ENCODE measurements around the gene LOXL1. TPM values are rescaled to one million over a fixed set of nuclear protein-coding genes. Genes with fewer than 3 reads are reported as not detected.
A peak's percentile ranks its signal among the peaks of the same experiment; 100 is the strongest.

Gene LOXL1
- total and polyA plus RNA-seq, 2 of the 13 experiments (the other 11 are each of a cell fraction or from before 2014, with no cell fraction given): 0.51 to 1.3 TPM

GRCh38 chr15:73927476-73928240 lies 1.4 kb downstream of the LOXL1 start (continued):
- TF ChIP-seq UBTF (CRISPR knock-in tag; IDR thresholded peaks at IDR 0.05) (peak; percentile 23; the same call in 1 of the 2 replicates), HBP1 (CRISPR knock-in tag; IDR thresholded peaks at IDR 0.05; ENCODE audit: low read depth) (no peak), ZNF496 (CRISPR knock-in tag; IDR thresholded peaks at IDR 0.05; ENCODE audit: insufficient replicate concordance) (no peak), ZFP37 (CRISPR knock-in tag; IDR thresholded peaks at IDR 0.05; ENCODE audit: borderline replicate concordance) (no peak), SALL1 (CRISPR knock-in tag; IDR thresholded peaks at IDR 0.05) (no peak), SNAPC5 (CRISPR knock-in tag; IDR thresholded peaks at IDR 0.05; ENCODE audit: borderline replicate concordance) (no peak), BHLHE40 (IDR thresholded peaks at IDR 0.05; ENCODE audit: low read length) (no peak), ATF4 (CRISPR knock-in tag; IDR thresholded peaks at IDR 0.05) (no peak), NFIC (IDR thresholded peaks at IDR 0.05; ENCODE audit: low read length) (no peak), ZMAT5 (CRISPR knock-in tag; IDR thresholded peaks at IDR 0.05; ENCODE audit: borderline replicate concordance, low read depth) (no peak), MYC (CRISPR knock-in tag; IDR thresholded peaks at IDR 0.05; ENCODE audit: borderline replicate concordance) (no peak), GTF3A (CRISPR knock-in tag; conservative IDR thresholded peaks at IDR 0.05) (no peak), BRD4 (CRISPR knock-in tag; IDR thresholded peaks at IDR 0.05) (no peak), NR2F1 (CRISPR knock-in tag; IDR thresholded peaks at IDR 0.05) (no peak), HNRNPLL (IDR thresholded peaks at IDR 0.05; ENCODE audit: low read depth, low read length, poor library complexity, severe bottlenecking) (peak; percentile 99), MAFG (CRISPR knock-in tag; IDR thresholded peaks at IDR 0.05) (no peak), STAG1 (CRISPR knock-in tag; IDR thresholded peaks at IDR 0.05) (peak; percentile 15; the same call in 1 of the 2 replicates), ZFX (CRISPR knock-in tag; IDR thresholded peaks at IDR 0.05; ENCODE audit: low read depth) (peak; percentile 43), CTCF (CRISPR knock-in tag; IDR thresholded peaks at IDR 0.05) (peak; percentile 39), GLMP (CRISPR knock-in tag; IDR thresholded peaks at IDR 0.05; ENCODE audit: borderline replicate concordance) (no peak), RFXAP (CRISPR knock-in tag; IDR thresholded peaks at IDR 0.05; ENCODE audit: borderline replicate concordance) (no peak)
